Keratinocyte (primary cell): Measurements from ENCODE around the gene CCT7. TPM values are rescaled to one million over a fixed set of nuclear protein-coding genes. Genes with fewer than 3 reads are reported as not detected.
A peak's percentile ranks its signal among the peaks of the same experiment; 100 is the strongest.

Experiments
- DNase-seq: peaks from one replicate; pipeline ENCODE4 v3.0.0-alpha.2; 2011; ENCODE audit warnings: low read depth, missing footprints, low spot score
- FAIRE-seq: peaks from 2 replicates; lab custom pipeline; 2011; peaks lifted over from hg19 to GRCh38; lab: Jason Lieb, UNC
- H2AFZ ChIP-seq: 2 replicates; pipeline ENCODE4 v1.6.0; 2012; ENCODE audit warnings: low read length, control low read depth, inconsistent platforms; ENCODE audit not compliant: control insufficient read depth
- H3K27ac ChIP-seq: 2 replicates; pipeline ENCODE4 v1.5.1; 2011; ENCODE audit warnings: low read length; ENCODE audit not compliant: control insufficient read depth, insufficient read depth
- H3K27me3 ChIP-seq: 3 replicates; pipeline ENCODE4 v1.6.0; 2011; ENCODE audit warnings: low read length; ENCODE audit not compliant: control insufficient read depth, insufficient read depth; ENCODE audit errors: extremely low read depth
- H3K36me3 ChIP-seq, 2 experiments: 2 replicates in 1 of 2; 3 replicates in 1 of 2; pipeline ENCODE4 v1.5.1; 2011; ENCODE audit warnings: low read length in 2 of 2, mild to moderate bottlenecking in 1 of 2; ENCODE audit not compliant: control insufficient read depth in 2 of 2, insufficient read depth in 2 of 2; ENCODE audit errors: extremely low read depth in 1 of 2
- H3K4me1 ChIP-seq: 3 replicates; pipeline ENCODE4 v1.5.1; 2011; ENCODE audit warnings: low read length; ENCODE audit not compliant: control insufficient read depth, insufficient read depth; ENCODE audit errors: extremely low read depth
- H3K4me2 ChIP-seq: 3 replicates; pipeline ENCODE4 v1.6.0; 2011; ENCODE audit warnings: low read depth, low read length; ENCODE audit not compliant: control insufficient read depth, insufficient read depth; ENCODE audit errors: extremely low read depth
- H3K4me3 ChIP-seq, 3 experiments: fragments of 200-600 bp in 1 of 3; sonication (generic) in 1 of 3; 2 replicates in 2 of 3; 3 replicates in 1 of 3; pipeline ENCODE4 v1.5.1; 2011 to 2016; ENCODE audit warnings: low read length in 3 of 3, mild to moderate bottlenecking in 3 of 3, control low read depth in 2 of 3, inconsistent platforms in 1 of 3, low read depth in 1 of 3, mixed read lengths in 1 of 3, mixed run types in 1 of 3, moderate library complexity in 1 of 3; ENCODE audit not compliant: control insufficient read depth in 2 of 3, insufficient read depth in 2 of 3; ENCODE audit errors: extremely low read depth in 1 of 3
- H3K79me2 ChIP-seq: 2 replicates; pipeline ENCODE4 v1.6.0; 2012; ENCODE audit warnings: low read length; ENCODE audit not compliant: control insufficient read depth, insufficient read depth
- H3K9ac ChIP-seq: 3 replicates; pipeline ENCODE4 v1.6.0; 2011; ENCODE audit warnings: low read length; ENCODE audit not compliant: control insufficient read depth, insufficient read depth; ENCODE audit errors: extremely low read depth
- H3K9me1 ChIP-seq: 3 replicates; pipeline ENCODE4 v1.6.0; 2011; ENCODE audit warnings: low read length; ENCODE audit not compliant: control insufficient read depth, insufficient read depth; ENCODE audit errors: extremely low read depth
- H3K9me3 ChIP-seq: 2 replicates; pipeline ENCODE4 v1.5.1; 2012; ENCODE audit warnings: low read depth, low read length; ENCODE audit not compliant: control insufficient read depth
- H4K20me1 ChIP-seq: 3 replicates; pipeline ENCODE4 v1.6.0; 2011; ENCODE audit warnings: low read length; ENCODE audit not compliant: control insufficient read depth, insufficient read depth; ENCODE audit errors: extremely low read depth
- EZH2 ChIP-seq: IDR thresholded peaks from one replicate; pipeline ENCODE4 v1.6.1; 2012; ENCODE audit warnings: inconsistent platforms, mild to moderate bottlenecking, low read length, moderate library complexity
- dilution Hi-C: fragments of 300-500 bp; cut with MboI; formaldehyde crosslinking; loops from one replicate; pipeline ENCODE4 v1.7.0; 2020; ENCODE audit warnings: low sequenced_read_pairs; ENCODE audit not compliant: extremely low pct_ligation_motif_present
- polyA plus RNA-seq, 5 experiments: library from polyadenylated mRNA; depleted of rRNA in 3 of 5; stranded (reverse) in 3 of 5; stranded (forward) in 1 of 5; unstranded in 1 of 5; fragments of >200 nt; gene quantifications; 1 replicate in 1 of 5; 2 replicates in 3 of 5; 3 replicates in 1 of 5; pipeline versions ENCODE4 v1.2.1 to v1.2.3, GENCODE V29; 2011 to 2012; ENCODE audit warnings: missing spikeins in 2 of 5, low read depth in 1 of 5, low replicate concordance in 1 of 5
- TF ChIP-seq, protein P1 (sequence below), 3 experiments: IDR thresholded peaks in 1 of 3; conservative IDR thresholded peaks in 1 of 3; optimal IDR thresholded peaks in 1 of 3; 2 replicates in 2 of 3; 3 replicates in 1 of 3; pipeline versions ENCODE3 to v1.5.1; 2011; ENCODE audit warnings: low read length in 3 of 3, mild to moderate bottlenecking in 3 of 3, moderate library complexity in 2 of 3, control low read depth in 1 of 3, inconsistent platforms in 1 of 3; ENCODE audit not compliant: insufficient read depth in 2 of 3; ENCODE audit errors: extremely low read depth in 1 of 3

CCT7 gene
- polyA plus RNA-seq, 1 donor (not counting 4 experiments of a cell fraction or from before 2014, with no cell fraction given): 357 TPM

DNA sequence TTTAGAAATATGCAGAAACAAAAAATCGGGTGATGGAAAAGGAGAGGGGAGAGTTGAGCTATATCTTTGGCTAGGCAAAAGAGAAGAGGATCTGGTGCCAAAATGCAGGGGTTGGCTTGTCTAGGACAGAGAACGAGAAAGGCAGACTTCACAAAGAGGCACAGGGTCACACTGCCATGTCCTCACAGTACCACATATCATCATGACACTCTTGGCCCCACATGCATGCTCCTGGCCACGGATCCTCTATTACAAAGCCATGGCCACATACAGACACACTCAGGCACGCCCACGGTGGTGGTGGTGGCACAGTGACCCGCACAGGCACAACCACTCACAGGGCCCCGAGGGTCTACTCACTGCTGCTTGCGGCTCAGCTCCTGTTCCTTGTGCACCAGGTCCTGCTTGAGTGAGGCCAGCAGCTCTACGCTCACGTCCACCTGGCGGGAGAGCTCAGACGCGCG, 34.3 kb downstream of the CCT7 start:
- FAIRE-seq: no peak

DNA sequence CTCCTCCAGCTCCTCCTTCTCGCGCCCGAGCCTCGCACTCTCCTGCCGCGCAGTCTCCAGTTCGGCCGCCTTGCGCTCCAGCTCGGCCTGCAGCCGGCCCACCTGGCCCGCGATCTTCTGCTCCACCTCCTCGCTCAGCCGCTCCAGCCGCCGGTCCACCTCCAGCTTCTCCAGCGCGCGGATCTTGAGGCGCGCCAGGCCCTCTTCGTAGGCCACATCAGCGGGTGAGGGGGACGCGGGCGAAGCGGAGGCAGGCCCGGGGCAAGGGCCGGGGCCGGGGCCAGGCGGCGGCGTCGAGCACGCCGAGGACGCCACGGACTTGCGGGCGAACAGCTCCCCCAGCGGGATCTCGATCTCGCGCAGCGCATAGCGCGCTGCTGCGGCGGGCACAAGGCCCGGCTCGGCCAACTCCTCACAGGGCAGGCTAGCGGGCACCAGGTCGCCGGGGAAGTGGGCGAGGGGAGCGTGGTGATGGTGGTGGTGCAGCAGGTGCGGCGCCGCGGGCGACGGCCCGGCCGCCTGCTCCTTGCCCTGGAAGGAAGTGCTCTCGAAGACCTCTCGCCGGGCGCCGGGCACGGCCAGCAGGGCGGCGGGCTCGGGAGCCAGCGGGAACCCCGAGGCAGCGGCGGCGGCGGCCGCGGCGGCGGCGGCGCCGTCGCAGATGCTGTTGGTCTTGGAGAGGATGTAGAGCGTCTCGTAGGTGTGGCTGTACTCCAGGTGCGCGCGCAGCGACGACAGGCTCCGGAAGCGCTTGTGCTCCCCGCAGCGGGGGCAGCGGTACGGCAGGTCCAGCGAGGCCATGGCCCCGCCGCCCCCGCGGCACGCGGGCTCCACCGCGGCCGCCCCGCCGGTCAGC, 35.0 kb downstream of the CCT7 start:
- dilution Hi-C loops: no loop called here
- Histone ChIP-seq H3K9me3 (no peaks in the 10 kb centered on the region), H3K4me3 (peak overlapping the region; percentile 27 to 54 (median 32)), H3K79me2 (no peaks in the 10 kb centered on the region), H3K4me1 (peaks cover 7% of the 10 kb centered on the region), H3K4me2 (peak overlapping the region; percentile 80), H4K20me1 (no peaks in the 10 kb centered on the region), H3K27me3 (no peaks in the 10 kb centered on the region), H3K36me3 (no peaks in the 10 kb centered on the region), H3K9me1 (no peaks in the 10 kb centered on the region), H3K9ac (no peak overlapping the region), H3K27ac (no peak overlapping the region), H2AFZ (peak overlapping the region; percentile 38)
- no peak for DNase-seq
- no peak for TF ChIP-seq EZH2
- TF ChIP-seq, protein P1, sequence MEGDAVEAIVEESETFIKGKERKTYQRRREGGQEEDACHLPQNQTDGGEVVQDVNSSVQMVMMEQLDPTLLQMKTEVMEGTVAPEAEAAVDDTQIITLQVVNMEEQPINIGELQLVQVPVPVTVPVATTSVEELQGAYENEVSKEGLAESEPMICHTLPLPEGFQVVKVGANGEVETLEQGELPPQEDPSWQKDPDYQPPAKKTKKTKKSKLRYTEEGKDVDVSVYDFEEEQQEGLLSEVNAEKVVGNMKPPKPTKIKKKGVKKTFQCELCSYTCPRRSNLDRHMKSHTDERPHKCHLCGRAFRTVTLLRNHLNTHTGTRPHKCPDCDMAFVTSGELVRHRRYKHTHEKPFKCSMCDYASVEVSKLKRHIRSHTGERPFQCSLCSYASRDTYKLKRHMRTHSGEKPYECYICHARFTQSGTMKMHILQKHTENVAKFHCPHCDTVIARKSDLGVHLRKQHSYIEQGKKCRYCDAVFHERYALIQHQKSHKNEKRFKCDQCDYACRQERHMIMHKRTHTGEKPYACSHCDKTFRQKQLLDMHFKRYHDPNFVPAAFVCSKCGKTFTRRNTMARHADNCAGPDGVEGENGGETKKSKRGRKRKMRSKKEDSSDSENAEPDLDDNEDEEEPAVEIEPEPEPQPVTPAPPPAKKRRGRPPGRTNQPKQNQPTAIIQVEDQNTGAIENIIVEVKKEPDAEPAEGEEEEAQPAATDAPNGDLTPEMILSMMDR (optimal IDR thresholded peaks at IDR 0.05 in 1 of 3, IDR thresholded peaks at IDR 0.05 in 1 of 3, conservative IDR thresholded peaks at IDR 0.05 in 1 of 3; ENCODE audit: extremely low read depth in 1 of 3, insufficient read depth in 2 of 3, low read length in 3 of 3): peak; percentile 11 to 48 (median 47)
- FAIRE-seq: no peak

More for the DNA sequence above, 34.3 kb downstream of the CCT7 start:
- no peak for TF ChIP-seq EZH2
- TF ChIP-seq, protein P1 (optimal IDR thresholded peaks at IDR 0.05 in 1 of 3, IDR thresholded peaks at IDR 0.05 in 1 of 3, conservative IDR thresholded peaks at IDR 0.05 in 1 of 3; ENCODE audit: extremely low read depth in 1 of 3, insufficient read depth in 2 of 3, low read length in 3 of 3): no peak
- H3K4me2 ChIP-seq: peak overlapping the region; percentile 80
- peaks cover 7% of the 10 kb centered on the region for H3K4me1 ChIP-seq
- peak overlapping the region; percentile 3 for H2AFZ ChIP-seq
- H3K4me3 ChIP-seq: peak overlapping the region; percentile 21 to 26 (median 23)
- H4K20me1 ChIP-seq: no peaks in the 10 kb centered on the region
- H3K79me2 ChIP-seq: no peaks in the 10 kb centered on the region
- no peaks in the 10 kb centered on the region for H3K27me3 ChIP-seq
- dilution Hi-C loops: no loop called here
- H3K9me1 ChIP-seq: no peaks in the 10 kb centered on the region
- DNase-seq: no peak
- no peaks in the 10 kb centered on the region for H3K9me3 ChIP-seq
- H3K36me3 ChIP-seq: peaks cover 0 to 2% of the 10 kb centered on the region in 2 experiments
- no peak overlapping the region for H3K27ac ChIP-seq
- no peak overlapping the region for H3K9ac ChIP-seq
